ENCODE measurements around the gene USP5.
"Not testable (repeated sequence)": the region's sequence is repeated elsewhere in the genome, so short reads cannot be mapped to it uniquely, and the experiment has no call there.

DNA sequence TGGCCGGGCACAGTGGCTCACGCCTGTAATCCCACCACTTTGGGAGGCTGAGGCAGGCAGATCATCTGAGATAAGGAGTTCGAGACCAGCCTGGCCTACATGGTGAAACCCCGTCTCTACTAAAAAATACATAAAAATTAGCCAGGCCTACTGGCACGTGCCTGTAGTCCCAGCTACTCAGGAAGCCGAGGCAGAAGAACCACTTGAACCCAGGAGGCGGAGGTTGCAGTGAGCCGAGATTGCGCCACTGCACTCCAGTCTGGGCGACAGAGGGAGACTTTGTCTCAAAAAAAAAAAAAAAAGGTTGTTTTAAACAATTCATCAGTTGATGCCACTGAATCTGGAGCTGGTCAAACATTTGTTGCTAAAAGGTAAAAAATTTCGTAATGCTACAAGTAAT is 27.9 kb downstream of the USP5 start:
- TF ChIP-seq POLR2A (IDR thresholded peaks at IDR 0.05; ENCODE audit: low read depth, low read length); PAX5 (IDR thresholded peaks at IDR 0.05; ENCODE audit: insufficient read depth, low read length, severe bottlenecking); POLR2AphosphoS5 (IDR thresholded peaks at IDR 0.05; ENCODE audit: low read depth, low read length); TAF1 (IDR thresholded peaks at IDR 0.05; ENCODE audit: low read depth, low read length); SPI1 (IDR thresholded peaks at IDR 0.05; ENCODE audit: low read depth, low read length): not testable (repeated sequence)

Data from GM12891 (cell line).